GM12878 (cell line): ENCODE data around the gene MYT1. TPM values are rescaled to one million over a fixed set of nuclear protein-coding genes. Genes with fewer than 3 reads are reported as not detected.

Experiments
- ATAC-seq: fragments of 200-7000 bp; cut with Tn5 transposase; 3 replicates; pipeline ENCODE4 v1.9.1; 2020; ENCODE audit warnings: mild to moderate bottlenecking, moderate library complexity
- BruUV-seq: library from RNA; stranded (reverse); fragments of 400-500 nt; replicated peaks from 2 replicates; lab custom pipeline; 2021; lab: Mats Ljungman, UMichigan
- CTCF ChIA-PET: fragments of 300-600 bp; sonication (Branson Sonifier 250); formaldehyde crosslinking; extraction: SDS; loops from one replicate; lab custom pipeline; 2021; ENCODE audit warnings: inconsistent platforms; lab: Yijun Ruan, JAX
- POLR2A ChIA-PET: fragments of 350-600 bp; formaldehyde crosslinking; extraction: SDS; loops from one replicate; lab custom pipeline; 2021; ENCODE audit warnings: inconsistent platforms; lab: Charles Lee
- RAD21 ChIA-PET: fragments of 300-600 bp; sonication (Branson Sonifier 250); formaldehyde crosslinking; loops from one replicate; lab custom pipeline; 2023; ENCODE audit warnings: antibody characterized with exemption; ENCODE audit not compliant: unreplicated experiment; lab: Charles Lee
- SMC1A ChIA-PET: fragments of 300-600 bp; sonication (Branson Sonifier 250); formaldehyde crosslinking; loops from one replicate; lab custom pipeline; 2023; ENCODE audit not compliant: unreplicated experiment, uncharacterized antibody; lab: Charles Lee
- DNase-seq: peaks from one replicate; pipeline ENCODE4 v3.0.0-alpha.2; 2011; ENCODE audit warnings: low read depth, low spot score
- FAIRE-seq: peaks from 3 replicates; lab custom pipeline; 2011; peaks lifted over from hg19 to GRCh38; lab: Jason Lieb, UNC
- H2AFZ ChIP-seq: 2 replicates; pipeline ENCODE4 v1.6.0; 2011; ENCODE audit warnings: low read depth, low read length, control low read depth; ENCODE audit not compliant: control insufficient read depth
- H3K27ac ChIP-seq: 2 replicates; pipeline ENCODE4 v1.5.1; 2011; ENCODE audit warnings: control low read depth; ENCODE audit not compliant: control insufficient read depth, insufficient read depth
- H3K27me3 ChIP-seq, 2 experiments: replicated peaks in 1 of 2; 2 replicates each; pipeline versions ENCODE4 v1.6.0 to v1.6.1; 2011; ENCODE audit warnings: low read length in 1 of 2; ENCODE audit not compliant: control insufficient read depth in 2 of 2, insufficient read depth in 2 of 2
- H3K36me3 ChIP-seq, 2 experiments: 2 replicates each; pipeline ENCODE4 v1.5.1; 2011; ENCODE audit warnings: low read length in 1 of 2; ENCODE audit not compliant: control insufficient read depth in 2 of 2, insufficient read depth in 2 of 2
- H3K4me1 ChIP-seq: 2 replicates; pipeline ENCODE4 v1.6.1; 2011; ENCODE audit warnings: mild to moderate bottlenecking, low read length, moderate library complexity, mixed read lengths; ENCODE audit not compliant: control insufficient read depth, insufficient read depth
- H3K4me2 ChIP-seq: 2 replicates; pipeline ENCODE4 v1.6.0; 2011; ENCODE audit warnings: control low read depth; ENCODE audit not compliant: control insufficient read depth, insufficient read depth
- H3K4me3 ChIP-seq: fragments of 200-600 bp; sonication (generic); 2 replicates; pipeline ENCODE4 v1.5.1; 2016
- H3K79me2 ChIP-seq: 2 replicates; pipeline ENCODE4 v1.6.0; 2011; ENCODE audit warnings: low read length; ENCODE audit not compliant: control insufficient read depth, insufficient read depth
- H3K9ac ChIP-seq: 2 replicates; pipeline ENCODE4 v1.8.0; 2011; ENCODE audit warnings: low read length, control low read depth, mixed read lengths; ENCODE audit not compliant: control insufficient read depth, insufficient read depth
- H3K9me3 ChIP-seq: replicated peaks from 3 replicates; pipeline ENCODE4 v1.5.1; 2011; ENCODE audit warnings: mild to moderate bottlenecking, low read length; ENCODE audit not compliant: control insufficient read depth, insufficient read depth
- H4K20me1 ChIP-seq: 2 replicates; pipeline ENCODE4 v1.6.0; 2011; ENCODE audit not compliant: control insufficient read depth, insufficient read depth
- BACH1 ChIP-seq: fragments of 450-650 bp; IDR thresholded peaks from 2 replicates; pipeline ENCODE4 v1.6.1; 2017; ENCODE audit warnings: mild to moderate bottlenecking, borderline replicate concordance
- BHLHE40 ChIP-seq, 2 experiments: fragments of 450-650 bp in 1 of 2; IDR thresholded peaks; 2 replicates each; pipeline ENCODE4 v1.6.1; 2011 to 2017; ENCODE audit warnings: low read depth in 2 of 2, borderline replicate concordance in 1 of 2, improper control_type of control experiment in 1 of 2, low read length in 1 of 2, mild to moderate bottlenecking in 1 of 2
- CBX5 ChIP-seq: sonication (generic); IDR thresholded peaks from 2 replicates; pipeline ENCODE4 v1.6.1; 2016; ENCODE audit warnings: low read depth, moderate library complexity, mild to moderate bottlenecking, inconsistent platforms
- HDAC2 ChIP-seq: fragments of 200-600 bp; sonication (generic); IDR thresholded peaks from 2 replicates; pipeline ENCODE4 v1.6.1; 2017
- IKZF2 ChIP-seq, 2 experiments: fragments of 450-650 bp; IDR thresholded peaks; 2 replicates each; pipeline ENCODE4 v1.6.1; 2017; ENCODE audit warnings: mild to moderate bottlenecking in 2 of 2, moderate library complexity in 2 of 2
- KAT2A ChIP-seq: conservative IDR thresholded peaks from 2 replicates; pipeline ENCODE4 v1.6.1; 2011; ENCODE audit warnings: low read depth, low read length; ENCODE audit not compliant: control insufficient read depth
- MEF2A ChIP-seq: IDR thresholded peaks from 2 replicates; pipeline ENCODE4 v1.6.1; 2011; ENCODE audit warnings: low read depth, mild to moderate bottlenecking, low read length, moderate library complexity; ENCODE audit not compliant: insufficient read depth
- MEF2B ChIP-seq: fragments of 450-650 bp; IDR thresholded peaks from 2 replicates; pipeline ENCODE4 v1.6.1; 2018; ENCODE audit warnings: mild to moderate bottlenecking, moderate library complexity; ENCODE audit not compliant: partially characterized antibody, poor library complexity, severe bottlenecking
- MTA2 ChIP-seq: fragments of 450-650 bp; IDR thresholded peaks from 2 replicates; pipeline ENCODE4 v1.6.1; 2016; ENCODE audit warnings: low read depth, mild to moderate bottlenecking, moderate library complexity
- RELA ChIP-seq: fragments of 450-650 bp; IDR thresholded peaks from 2 replicates; pipeline ENCODE4 v1.8.0; 2014; ENCODE audit warnings: borderline replicate concordance; ENCODE audit not compliant: partially characterized antibody
- SMARCA5 ChIP-seq: fragments of 450-650 bp; IDR thresholded peaks from 2 replicates; pipeline ENCODE4 v1.6.1; 2017; ENCODE audit warnings: mild to moderate bottlenecking
- SMC3 ChIP-seq: IDR thresholded peaks from 2 replicates; pipeline ENCODE4 v1.6.1; 2011; ENCODE audit warnings: low read length, improper control_type of control experiment, borderline replicate concordance
- SP1 ChIP-seq: IDR thresholded peaks from one replicate; pipeline ENCODE4 v1.6.1; 2011; ENCODE audit warnings: low read depth, low read length
- STAT3 ChIP-seq: IDR thresholded peaks from 2 replicates; pipeline ENCODE4 v1.6.1; 2011; ENCODE audit warnings: low read depth, low read length, improper control_type of control experiment
- YBX1 ChIP-seq: fragments of 450-650 bp; IDR thresholded peaks from 2 replicates; pipeline ENCODE4 v1.6.1; 2016; ENCODE audit warnings: antibody characterized with exemption
- ZNF687 ChIP-seq: fragments of 450-650 bp; IDR thresholded peaks from 2 replicates; pipeline ENCODE4 v1.6.1; 2017; ENCODE audit warnings: mild to moderate bottlenecking, moderate library complexity
- WGBS: methylation state at CpG from one replicate; pipeline ENCODE4 v1.1.6; 2016; ENCODE audit warnings: low lambda C conversion rate; ENCODE audit not compliant: insufficient replicate concordance, insufficient coverage; ENCODE audit errors: missing lambda C conversion rate; 5-methylcytosine and 5-hydroxymethylcytosine counted together
- in situ Hi-C: fragments of 300-500 bp; cut with MboI; formaldehyde crosslinking; loops from 9 replicates; pipeline ENCODE4 v1.14.3; 2018; ENCODE audit warnings: mixed read lengths
- intact Hi-C: fragments of 100-400 bp; cut with micrococcal nuclease; formaldehyde crosslinking; loops from one replicate; pipeline ENCODE4 v1.14.2; 2022; ENCODE audit not compliant: unreplicated experiment
- polyA plus RNA-seq, 11 experiments: library from polyadenylated mRNA; depleted of rRNA in 4 of 11; unstranded in 6 of 11; stranded (reverse) in 5 of 11; fragments of >200 nt; fragmentation: Nextera tagmentation in 4 of 11; fragmentation: Illumina TruSeq in 1 of 11; extraction: Ambion mirVana in 4 of 11; extraction: Trizol in 1 of 11; gene quantifications; 1 replicate in 1 of 11; 2 replicates in 10 of 11; pipeline versions ENCODE4 v1.2.1 to v1.2.3, GENCODE V29; 2011 to 2016; ENCODE audit warnings: inconsistent platforms in 2 of 11, missing spikeins in 2 of 11, low read depth in 1 of 11
- total RNA-seq, 4 experiments: library from RNA; depleted of rRNA in 3 of 4; stranded (reverse); fragments of >200 nt in 3 of 4; fragmentation: Illumina TruSeq in 1 of 4; extraction: Trizol in 1 of 4; gene quantifications; 2 replicates each; pipeline versions ENCODE4 v1.2.1 to v1.2.3, GENCODE V29; 2013 to 2021
- TF ChIP-seq, protein P1 (sequence below): fragments of 450-650 bp; IDR thresholded peaks from 2 replicates; pipeline ENCODE4 v1.6.1; 2017; ENCODE audit warnings: low read depth, mild to moderate bottlenecking, moderate library complexity

The MYT1 gene
- total and polyA plus RNA-seq, 10 of the 15 experiments (the other 5 are each of a cell fraction or from before 2014, with no cell fraction given) = 0.01 to 0.10 TPM; not detected in 8

DNA sequence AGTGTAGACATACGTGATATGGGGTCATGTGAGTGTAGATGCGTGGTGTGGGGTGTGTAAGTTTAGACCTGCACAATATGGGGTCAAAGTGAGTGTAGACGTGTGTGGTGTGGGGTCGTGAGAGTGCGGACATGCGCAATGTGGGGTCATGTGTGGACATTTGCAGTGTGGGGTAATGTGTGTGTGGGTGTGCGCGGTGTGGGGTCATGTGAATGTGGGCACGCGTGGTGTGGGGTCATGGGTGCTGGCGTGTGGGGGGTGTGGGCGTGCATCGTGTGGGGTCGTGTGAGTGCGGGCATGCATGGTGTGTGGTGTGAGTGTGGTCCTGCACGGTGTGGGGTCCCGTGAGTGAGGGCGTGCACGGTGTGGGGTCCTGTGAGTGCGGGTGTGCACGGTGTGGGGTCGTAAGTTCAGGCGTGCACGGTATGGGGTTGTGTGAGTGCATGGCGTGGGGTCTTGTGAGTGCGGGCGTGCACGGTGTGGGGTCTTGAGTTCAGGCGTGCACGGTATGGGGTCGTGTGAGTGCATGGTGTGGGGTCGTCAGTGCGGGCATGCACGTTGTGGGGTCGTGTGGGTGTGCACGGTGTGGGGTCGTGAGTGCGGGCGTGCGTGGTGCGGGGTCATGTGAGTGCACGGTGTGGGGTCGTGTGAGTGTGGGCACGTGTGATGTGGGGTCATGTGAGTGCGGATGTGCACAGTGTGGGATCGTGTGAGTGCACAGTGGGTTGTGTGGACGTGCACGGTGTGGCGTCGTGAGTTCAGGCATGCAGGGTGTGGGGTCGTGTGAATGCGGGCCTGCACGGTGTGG is 105.6 kb downstream of the MYT1 start:
- TF ChIP-seq, protein P1, sequence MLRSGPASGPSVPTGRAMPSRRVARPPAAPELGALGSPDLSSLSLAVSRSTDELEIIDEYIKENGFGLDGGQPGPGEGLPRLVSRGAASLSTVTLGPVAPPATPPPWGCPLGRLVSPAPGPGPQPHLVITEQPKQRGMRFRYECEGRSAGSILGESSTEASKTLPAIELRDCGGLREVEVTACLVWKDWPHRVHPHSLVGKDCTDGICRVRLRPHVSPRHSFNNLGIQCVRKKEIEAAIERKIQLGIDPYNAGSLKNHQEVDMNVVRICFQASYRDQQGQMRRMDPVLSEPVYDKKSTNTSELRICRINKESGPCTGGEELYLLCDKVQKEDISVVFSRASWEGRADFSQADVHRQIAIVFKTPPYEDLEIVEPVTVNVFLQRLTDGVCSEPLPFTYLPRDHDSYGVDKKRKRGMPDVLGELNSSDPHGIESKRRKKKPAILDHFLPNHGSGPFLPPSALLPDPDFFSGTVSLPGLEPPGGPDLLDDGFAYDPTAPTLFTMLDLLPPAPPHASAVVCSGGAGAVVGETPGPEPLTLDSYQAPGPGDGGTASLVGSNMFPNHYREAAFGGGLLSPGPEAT = no peak
- TF ChIP-seq MEF2A (no peak), STAT3 (no peak), ZNF687 (no peak), HDAC2 (no peak), RELA (no peak), CBX5 (no peak), IKZF2 (IDR thresholded peaks at IDR 0.05) (no peak), MTA2 (no peak), YBX1 (no peak), BHLHE40 (IDR thresholded peaks at IDR 0.05; ENCODE audit: borderline replicate concordance in 1 of 2, low read depth in 2 of 2, low read length in 1 of 2) (no peak), MEF2B (no peak), SMC3 (no peak), KAT2A (no peak), SMARCA5 (no peak), BACH1 (no peak), SP1 (no peak)
- TF ChIP-seq, all 136 proteins: peak for 0
- Histone ChIP-seq H3K27me3 (no peaks in the 10 kb centered on the region), H3K9me3 (no peaks in the 10 kb centered on the region), H3K4me1 (no peaks in the 10 kb centered on the region), H3K9ac (no peak overlapping the region), H3K27ac (no peak overlapping the region), H3K4me3 (no peak overlapping the region), H4K20me1 (no peaks in the 10 kb centered on the region), H3K36me3 (peaks cover 0 to 5% of the 10 kb centered on the region in 2 experiments; a peak in 3 of 4 replicates), H3K4me2 (no peak overlapping the region), H2AFZ (no peak overlapping the region), H3K79me2 (no peaks in the 10 kb centered on the region)
- DNase-seq (no peak), FAIRE-seq (no peak), ATAC-seq (no peak)
- CTCF ChIA-PET = no interaction called here
- SMC1A ChIA-PET = no interaction called here
- WGBS = 98% methylated on average over 47 of the region's 53 CpGs
- RAD21 ChIA-PET = no interaction called here
- POLR2A ChIA-PET = no interaction called here
- in situ Hi-C loops = no loop called here
- no TSS peak for BruUV-seq
- intact Hi-C loops = no loop called here
